HepG2 (cell line): ENCODE results near the gene EEFSEC. TPM values are rescaled to one million over a fixed set of nuclear protein-coding genes. Genes with fewer than 3 reads are reported as not detected.

Experiments
- ARID4A ChIP-seq: sonication (generic); formaldehyde crosslinking; IDR thresholded peaks from 2 replicates; pipeline ENCODE4 v1.5.0; 2020; ENCODE audit warnings: mild to moderate bottlenecking, missing genetic modification reagents, borderline replicate concordance
- STAT5B ChIP-seq: sonication (generic); formaldehyde crosslinking; IDR thresholded peaks from 2 replicates; pipeline ENCODE4 v1.4.0; 2020; ENCODE audit warnings: missing genetic modification reagents
- ZNF138 ChIP-seq: sonication (generic); formaldehyde crosslinking; IDR thresholded peaks from 2 replicates; pipeline ENCODE4 v1.5.0; 2020; ENCODE audit warnings: mild to moderate bottlenecking, low read depth, missing genetic modification reagents
- ZNF646 ChIP-seq: sonication (generic); formaldehyde crosslinking; IDR thresholded peaks from 2 replicates; pipeline ENCODE4 v1.9.0; 2021; ENCODE audit warnings: mild to moderate bottlenecking, missing genetic modification reagents
- ZNF749 ChIP-seq: sonication (generic); formaldehyde crosslinking; IDR thresholded peaks from 2 replicates; pipeline ENCODE4 v1.8.0; 2022; ENCODE audit warnings: mild to moderate bottlenecking, missing genetic modification reagents, moderate library complexity, borderline replicate concordance
- polyA plus RNA-seq, 8 experiments: library from polyadenylated mRNA; depleted of rRNA in 3 of 8; stranded (reverse) in 7 of 8; unstranded in 1 of 8; fragments of >200 nt; fragmentation: Illumina TruSeq in 4 of 8; extraction: Trizol in 4 of 8; gene quantifications; 2 replicates each; pipeline versions ENCODE4 v1.2.1 to v1.2.3, GENCODE V29; 2011 to 2016; ENCODE audit warnings: low read depth in 4 of 8, missing spikeins in 1 of 8, mixed read lengths in 1 of 8; ENCODE audit not compliant: insufficient read depth in 1 of 8
- total RNA-seq, 5 experiments: library from RNA; depleted of rRNA; stranded (reverse); fragments of >200 nt; fragmentation: Illumina TruSeq; extraction: Trizol; gene quantifications; 2 replicates each; pipeline ENCODE4 v1.2.3, GENCODE V29; 2016; ENCODE audit warnings: low read depth in 1 of 5

EEFSEC gene
- total and polyA plus RNA-seq, 2 of the 13 experiments (the other 11 are each of a cell fraction or from before 2014, with no cell fraction given), result 6.4 to 24.2 TPM

- no peak for TF ChIP-seq ZNF646 (CRISPR knock-in tag)
- TF ChIP-seq ZNF138, result no peak
- TF ChIP-seq STAT5B (CRISPR knock-in tag), result no peak
- TF ChIP-seq ARID4A (CRISPR knock-in tag), result no peak
- no peak for TF ChIP-seq ZNF749 (CRISPR knock-in tag)
These were observed 73.0 kb downstream of the EEFSEC start (continued) for GRCh38 chr3:128226186-128226725.
